ENCODE data around the gene CTNND2.

DNA sequence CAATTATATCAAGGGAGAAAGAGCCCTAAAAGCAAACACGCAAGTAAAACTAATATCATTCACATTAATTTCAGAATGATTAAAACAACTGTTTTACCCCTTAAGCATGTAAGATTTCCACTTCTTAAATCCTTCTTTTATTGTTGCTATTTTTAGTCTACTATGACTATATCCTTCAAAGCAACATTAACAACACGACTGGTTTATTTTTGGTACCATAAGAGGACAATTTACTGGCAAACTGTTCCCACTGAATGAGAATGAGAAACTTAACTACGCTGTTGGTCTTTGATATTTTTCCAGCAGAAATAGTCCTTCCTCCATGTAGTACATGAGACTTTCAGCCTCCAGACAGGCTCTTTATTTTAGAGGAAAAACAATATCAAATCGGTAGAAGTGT, 281.5 kb downstream of the CTNND2 start:
- TF ChIP-seq GABPA (IDR thresholded peaks at IDR 0.05; ENCODE audit: low read depth) (no peak), SIN3A (IDR thresholded peaks at IDR 0.05; ENCODE audit: borderline replicate concordance, low read depth, low read length) (no peak), FOXM1 (IDR thresholded peaks at IDR 0.05; ENCODE audit: low read depth) (no peak), POLR2AphosphoS5 (IDR thresholded peaks at IDR 0.05; ENCODE audit: low read depth, low read length) (no peak), MXI1 (IDR thresholded peaks at IDR 0.05; ENCODE audit: low read depth, low read length) (no peak), RAD21 (IDR thresholded peaks at IDR 0.05; ENCODE audit: low read length) (no peak), EP300 (IDR thresholded peaks at IDR 0.05; ENCODE audit: borderline replicate concordance in 1 of 2, low read depth in 1 of 2, low read length in 1 of 2) (no peak), TAF1 (IDR thresholded peaks at IDR 0.05; ENCODE audit: borderline replicate concordance, low read depth, low read length) (no peak)
- TF ChIP-seq, protein P1, sequence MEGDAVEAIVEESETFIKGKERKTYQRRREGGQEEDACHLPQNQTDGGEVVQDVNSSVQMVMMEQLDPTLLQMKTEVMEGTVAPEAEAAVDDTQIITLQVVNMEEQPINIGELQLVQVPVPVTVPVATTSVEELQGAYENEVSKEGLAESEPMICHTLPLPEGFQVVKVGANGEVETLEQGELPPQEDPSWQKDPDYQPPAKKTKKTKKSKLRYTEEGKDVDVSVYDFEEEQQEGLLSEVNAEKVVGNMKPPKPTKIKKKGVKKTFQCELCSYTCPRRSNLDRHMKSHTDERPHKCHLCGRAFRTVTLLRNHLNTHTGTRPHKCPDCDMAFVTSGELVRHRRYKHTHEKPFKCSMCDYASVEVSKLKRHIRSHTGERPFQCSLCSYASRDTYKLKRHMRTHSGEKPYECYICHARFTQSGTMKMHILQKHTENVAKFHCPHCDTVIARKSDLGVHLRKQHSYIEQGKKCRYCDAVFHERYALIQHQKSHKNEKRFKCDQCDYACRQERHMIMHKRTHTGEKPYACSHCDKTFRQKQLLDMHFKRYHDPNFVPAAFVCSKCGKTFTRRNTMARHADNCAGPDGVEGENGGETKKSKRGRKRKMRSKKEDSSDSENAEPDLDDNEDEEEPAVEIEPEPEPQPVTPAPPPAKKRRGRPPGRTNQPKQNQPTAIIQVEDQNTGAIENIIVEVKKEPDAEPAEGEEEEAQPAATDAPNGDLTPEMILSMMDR (IDR thresholded peaks at IDR 0.05), result no peak
- TF ChIP-seq, protein P2, sequence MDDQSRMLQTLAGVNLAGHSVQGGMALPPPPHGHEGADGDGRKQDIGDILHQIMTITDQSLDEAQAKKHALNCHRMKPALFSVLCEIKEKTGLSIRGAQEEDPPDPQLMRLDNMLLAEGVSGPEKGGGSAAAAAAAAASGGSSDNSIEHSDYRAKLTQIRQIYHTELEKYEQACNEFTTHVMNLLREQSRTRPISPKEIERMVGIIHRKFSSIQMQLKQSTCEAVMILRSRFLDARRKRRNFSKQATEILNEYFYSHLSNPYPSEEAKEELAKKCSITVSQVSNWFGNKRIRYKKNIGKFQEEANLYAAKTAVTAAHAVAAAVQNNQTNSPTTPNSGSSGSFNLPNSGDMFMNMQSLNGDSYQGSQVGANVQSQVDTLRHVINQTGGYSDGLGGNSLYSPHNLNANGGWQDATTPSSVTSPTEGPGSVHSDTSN (IDR thresholded peaks at IDR 0.05), result no peak
- TF ChIP-seq, protein P3, sequence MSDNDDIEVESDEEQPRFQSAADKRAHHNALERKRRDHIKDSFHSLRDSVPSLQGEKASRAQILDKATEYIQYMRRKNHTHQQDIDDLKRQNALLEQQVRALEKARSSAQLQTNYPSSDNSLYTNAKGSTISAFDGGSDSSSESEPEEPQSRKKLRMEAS (IDR thresholded peaks at IDR 0.05; ENCODE audit: low read depth), result no peak

All from SK-N-SH (cell line).